Activated CD4-positive, alpha-beta T cell treated with anti-CD3 and anti-CD28 coated beads, Interleukin-2, amount 50 U/mL, for 24 hours (primary cell): ENCODE data around the gene SPTSSB.

Experiments
- DNase-seq, 2 donors: peaks; one replicate each; pipeline ENCODE4 v3.0.0-alpha.2; 2020; ENCODE audit warnings: low read depth in 1 of 2, low spot score in 1 of 2

SPTSSB gene, protein sequence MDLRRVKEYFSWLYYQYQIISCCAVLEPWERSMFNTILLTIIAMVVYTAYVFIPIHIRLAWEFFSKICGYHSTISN

DNA sequence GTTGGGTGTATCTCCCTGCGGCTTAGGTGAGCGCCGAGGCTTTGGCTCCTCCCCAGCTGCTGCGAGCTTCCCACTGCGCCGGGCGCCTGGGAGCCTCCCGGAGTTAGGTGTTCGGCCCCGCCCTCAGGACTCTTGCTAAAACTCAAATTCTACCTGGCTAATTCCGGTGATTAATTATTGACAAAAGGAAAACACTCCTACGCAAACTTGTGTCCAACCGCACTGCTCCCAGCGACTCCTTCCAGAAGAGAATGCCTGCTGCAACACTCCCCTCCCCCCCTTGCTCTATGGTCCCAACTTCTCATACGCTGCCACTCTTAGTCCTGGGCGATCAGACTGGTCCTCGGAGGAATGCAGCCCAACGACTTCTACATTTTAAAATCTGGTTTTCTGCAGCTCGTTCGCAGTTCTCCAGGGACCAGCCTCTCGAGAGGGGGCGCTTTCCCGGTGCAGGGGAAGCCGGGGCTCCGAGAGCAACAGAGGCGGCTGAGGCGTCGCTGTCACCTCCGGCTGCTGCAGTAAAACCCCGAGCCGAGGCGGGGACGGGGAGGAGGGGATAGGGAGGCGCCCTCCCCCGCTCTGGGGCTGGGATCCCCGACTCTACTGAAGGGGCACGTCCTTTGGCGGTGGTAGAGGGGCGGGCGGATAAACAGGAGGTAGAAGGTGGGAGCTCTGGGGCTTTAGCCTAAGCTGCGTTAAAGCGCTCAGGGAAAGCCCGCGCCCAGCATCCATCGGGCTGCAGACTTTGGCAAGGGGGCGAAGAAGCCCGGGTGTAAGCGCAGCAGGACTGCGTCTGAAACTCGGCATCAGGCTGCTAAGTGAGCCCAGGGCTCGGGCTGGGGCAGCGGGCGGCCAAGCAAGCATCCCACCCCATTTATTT is at the start of gene SPTSSB:
TSS of gene SPTSSB (minus strand) at position 77 of the 880 bp plus-strand sequence. CDS start 25,194 bp downstream, outside the sequence.
- DNase-seq = peak; percentile 14 to 33

DNA sequence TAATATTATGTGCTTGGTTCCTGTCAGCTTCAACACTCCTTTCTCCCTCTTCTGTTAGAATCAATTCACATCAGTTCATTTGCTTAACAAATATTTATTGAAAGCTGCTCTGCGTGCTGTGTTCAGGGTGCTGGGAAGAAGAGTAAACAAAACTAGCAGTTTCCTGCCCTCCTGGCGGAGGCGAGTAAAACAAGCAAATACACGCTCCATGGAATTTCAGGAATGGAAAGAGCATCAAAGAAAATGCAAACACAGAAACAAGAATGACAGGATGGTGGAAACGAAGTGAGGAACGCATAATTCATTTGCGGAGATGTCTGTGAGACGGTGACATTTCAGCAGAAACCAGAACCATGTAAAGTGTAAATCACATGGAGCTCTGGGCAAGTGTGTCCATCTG is 49.4 kb upstream of the SPTSSB start:
- DNase-seq = no peak

DNA sequence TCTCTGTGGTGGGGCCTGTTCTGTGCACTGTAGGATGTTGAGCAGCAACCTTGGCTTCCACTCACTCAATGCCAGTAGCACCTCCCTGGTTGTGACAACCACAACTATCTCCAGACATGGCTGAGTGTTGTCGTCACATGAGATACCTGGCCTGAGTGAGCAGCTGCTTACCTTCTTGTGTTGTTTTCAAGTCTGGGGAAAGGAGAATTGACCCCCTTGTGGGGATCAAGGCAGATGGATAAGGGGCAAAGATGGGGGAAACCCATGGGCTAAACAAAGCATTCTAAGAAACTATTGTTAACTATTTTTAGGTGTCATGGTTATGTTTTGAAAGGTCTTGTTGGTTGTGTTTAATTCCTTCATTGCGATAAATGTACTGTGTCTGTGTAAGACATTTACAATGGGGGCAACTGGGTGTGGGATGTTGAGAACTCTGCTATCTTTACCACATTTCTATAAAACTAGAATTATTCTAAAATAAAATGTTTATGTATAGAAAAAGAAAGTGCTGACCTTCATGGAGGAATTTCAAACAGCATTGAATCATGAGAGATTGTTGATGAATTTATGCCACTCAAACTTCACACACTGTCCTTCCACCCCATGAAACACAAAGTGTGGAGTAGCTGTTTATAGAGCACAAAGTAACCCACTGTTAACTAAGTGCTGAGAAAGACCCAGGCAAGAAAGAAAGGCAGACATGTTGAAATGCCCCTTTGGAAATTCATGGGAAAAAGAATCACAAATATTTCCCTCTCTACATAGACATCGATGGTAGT is 48.4 kb upstream of the SPTSSB start:
- DNase-seq = no peak

DNA sequence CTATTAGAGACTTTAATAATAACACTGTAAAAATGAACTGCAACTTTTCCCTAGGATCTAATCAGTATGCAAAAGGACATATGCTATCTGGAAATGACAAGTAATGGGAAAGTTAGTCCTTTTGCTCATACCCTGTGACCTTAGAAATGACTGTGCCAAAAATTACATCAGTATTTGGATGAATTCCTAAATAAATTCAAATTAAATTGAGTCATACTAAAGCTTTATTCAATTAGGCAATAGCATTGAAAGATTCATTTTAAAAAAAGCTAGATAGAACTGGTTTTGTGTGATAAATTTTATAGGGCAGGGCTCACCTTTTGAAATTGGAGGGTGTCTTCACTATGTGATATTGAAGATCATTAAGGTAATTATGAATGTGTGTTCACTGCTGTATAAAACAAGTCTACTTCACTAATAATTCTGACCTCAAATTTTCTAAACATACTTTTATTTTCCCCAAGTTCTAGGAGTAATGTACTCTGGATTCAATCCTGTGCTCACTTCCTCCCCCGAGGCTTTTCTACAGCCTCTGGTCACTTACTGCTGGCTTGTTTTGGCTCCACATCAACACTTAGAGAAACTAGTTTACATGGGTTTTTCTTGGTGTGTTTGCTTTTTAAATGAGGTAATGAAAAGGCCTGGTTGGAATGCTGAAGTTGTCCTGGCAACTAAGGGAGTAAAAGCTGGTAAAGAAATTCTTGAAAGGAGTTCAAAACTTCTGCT is 44.4 kb upstream of the SPTSSB start:
- no peak for DNase-seq

DNA sequence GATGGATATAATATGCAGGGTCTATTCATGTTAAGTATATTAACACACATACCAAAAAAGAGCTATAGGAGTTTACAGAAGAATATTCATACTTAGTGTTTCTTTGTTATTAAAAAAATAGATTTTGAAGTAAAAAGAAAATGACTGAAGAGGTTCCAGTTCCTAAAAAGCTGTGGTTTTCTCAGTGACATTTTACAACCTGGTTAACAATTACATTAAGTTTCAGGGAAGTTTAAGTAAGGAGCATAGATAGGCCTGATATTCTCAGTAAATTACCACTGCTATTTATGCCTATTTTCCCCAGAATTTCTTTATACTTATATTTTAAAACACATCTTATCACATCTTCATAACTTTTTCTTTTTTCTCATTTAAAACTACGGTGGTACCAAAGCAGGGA is 43.6 kb upstream of the SPTSSB start:
- DNase-seq = no peak

DNA sequence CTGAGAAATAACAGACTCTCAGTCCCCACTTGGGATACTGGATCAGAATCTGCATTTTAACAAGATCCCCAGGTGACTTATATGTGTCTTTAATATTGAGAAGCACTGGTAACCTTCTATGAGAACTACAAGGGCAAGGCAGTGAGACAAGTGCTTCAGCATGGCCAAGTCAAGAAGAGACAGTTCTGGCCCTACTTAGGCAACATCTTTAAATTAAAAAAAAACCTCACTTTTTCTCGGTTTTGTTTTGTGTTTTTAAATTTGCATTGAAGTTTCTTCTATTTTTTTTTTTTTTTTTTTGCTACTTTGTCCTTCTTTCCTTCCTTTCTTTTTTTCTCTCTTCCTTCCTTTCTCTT is 42.5 kb upstream of the SPTSSB start:
- no peak for DNase-seq

DNA sequence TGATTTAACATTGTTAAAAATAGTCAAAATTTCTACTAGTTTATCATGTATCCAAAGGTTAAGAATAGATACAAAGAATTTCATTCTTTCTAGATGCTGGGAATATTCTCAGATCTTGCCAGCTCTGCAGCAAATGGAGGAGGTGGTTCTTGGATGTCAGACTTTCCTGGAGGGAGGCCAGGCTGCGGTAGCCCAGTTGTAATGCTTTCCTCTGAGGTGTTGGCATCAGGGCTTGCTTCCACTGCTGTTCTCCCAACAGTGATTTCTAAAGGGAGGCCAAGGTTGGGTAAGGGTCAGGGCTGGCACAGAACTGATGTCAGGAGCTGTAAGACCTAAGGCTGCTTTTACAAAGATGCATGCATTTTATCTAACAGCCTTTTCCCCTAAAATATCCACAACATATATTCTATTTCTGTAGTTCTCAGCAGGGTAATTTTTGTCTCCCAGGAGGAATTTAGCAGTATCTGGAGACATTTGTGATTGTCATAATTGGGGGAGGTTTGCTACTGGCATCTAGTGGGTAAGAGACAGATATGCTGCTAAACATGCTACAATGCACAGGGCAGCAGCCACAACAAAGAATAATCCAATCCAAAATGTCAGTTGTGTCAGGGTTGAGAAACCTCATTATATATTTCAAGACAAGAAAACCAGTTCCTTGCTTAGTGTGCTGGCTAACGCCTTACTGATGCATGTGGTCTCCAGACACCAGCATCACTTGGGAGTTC is 42.0 kb upstream of the SPTSSB start:
- DNase-seq = no peak

DNA sequence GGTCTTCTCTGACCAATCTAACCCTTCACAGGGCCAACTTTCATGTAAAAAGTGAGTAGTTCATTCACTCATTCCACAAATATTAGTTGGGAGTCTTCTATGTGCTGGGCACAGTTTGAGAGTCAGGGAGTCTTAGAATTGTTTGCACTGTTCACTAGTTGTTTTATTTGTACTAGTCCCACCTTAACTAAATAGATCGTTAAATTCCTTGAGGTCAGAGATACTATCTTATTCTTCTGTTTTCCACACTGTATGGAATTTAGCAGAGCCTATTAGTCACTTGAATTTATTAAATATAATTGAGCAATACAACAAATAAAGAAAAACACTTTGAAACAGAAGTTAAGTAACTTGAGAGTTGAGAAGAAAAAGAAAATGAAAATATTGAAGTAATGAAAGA is 40.8 kb upstream of the SPTSSB start:
- DNase-seq = no peak

DNA sequence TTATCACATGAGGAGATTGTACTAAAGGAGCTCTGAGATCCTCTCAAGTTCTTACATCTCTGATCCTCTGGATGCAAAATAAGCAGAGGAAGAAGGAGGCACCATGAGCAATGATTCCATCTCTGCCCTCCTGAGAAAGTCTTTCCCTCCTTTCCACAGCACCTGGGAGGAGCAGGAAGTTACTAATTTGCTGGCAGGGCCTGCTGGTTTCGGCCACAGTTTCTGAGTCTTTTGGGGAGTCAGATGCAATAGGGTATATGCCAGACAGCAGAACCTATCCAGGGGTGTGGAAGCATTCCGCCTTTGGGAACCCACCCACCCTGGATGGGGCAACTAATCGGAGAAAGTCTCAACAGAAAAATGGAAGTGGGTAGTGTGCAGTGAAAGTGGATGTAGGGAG is 38.5 kb upstream of the SPTSSB start:
- DNase-seq = no peak

DNA sequence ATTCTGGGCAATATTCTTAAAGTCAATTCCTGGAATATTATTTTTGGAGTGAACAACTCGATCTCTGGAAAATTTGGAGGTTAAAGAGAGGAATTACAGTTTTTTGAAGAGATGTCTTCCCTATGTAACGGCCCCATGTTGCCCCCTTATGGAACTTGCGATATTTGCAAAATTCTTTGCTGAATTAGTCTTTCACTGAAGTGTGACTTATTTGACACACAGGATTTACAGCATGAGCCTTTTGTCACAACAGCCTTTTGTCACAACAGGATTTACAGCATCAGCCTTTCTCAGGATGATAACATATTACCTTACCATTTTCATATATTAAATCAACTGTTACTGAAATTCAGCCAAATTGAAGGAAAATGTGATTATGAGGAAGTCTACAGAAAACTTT is 37.8 kb upstream of the SPTSSB start:
- peak in 1 of 2 donors; percentile 21 for DNase-seq

DNA sequence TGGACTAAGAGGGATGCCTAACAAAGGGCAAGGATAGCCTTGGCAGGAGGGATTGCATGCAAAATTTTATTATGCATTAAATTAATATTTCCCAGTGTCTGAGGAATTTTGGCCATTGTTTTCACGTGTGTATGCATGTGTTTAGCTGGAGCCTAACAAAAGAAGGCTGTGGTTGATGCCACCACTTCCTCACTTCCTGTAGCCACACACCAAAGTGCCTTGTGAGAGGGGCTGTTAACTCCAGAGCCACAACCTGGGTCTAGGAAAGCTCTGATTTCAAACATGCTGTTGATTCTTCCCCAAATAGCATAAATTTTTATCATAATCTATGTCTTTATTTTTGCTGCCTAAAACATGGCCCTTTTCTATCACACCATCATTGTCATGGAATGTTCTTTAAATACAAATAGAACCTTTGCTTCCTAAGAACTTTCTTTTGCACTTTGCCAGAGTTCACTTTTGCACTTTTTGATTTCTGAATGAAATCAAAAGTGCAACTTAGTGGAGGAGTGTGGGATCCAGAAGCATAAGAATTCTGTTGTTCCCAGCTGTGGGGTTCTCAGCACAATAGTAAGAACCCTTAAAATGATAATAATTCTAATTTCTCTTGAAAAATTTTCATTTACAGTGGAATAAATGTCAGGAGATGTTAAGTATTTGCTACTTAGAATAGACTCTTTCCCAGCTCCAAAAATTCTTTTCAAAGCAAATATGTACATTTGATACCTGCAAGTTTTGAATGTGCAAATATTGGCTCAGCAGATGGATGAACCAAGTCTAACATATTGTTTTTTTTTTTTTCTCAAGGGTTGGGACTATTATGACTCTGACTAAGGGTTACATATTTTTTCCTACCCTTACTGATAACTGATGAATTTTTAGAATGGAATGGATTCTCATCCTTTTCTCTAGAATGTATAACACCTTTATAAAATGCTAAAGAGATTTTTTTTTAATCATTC is 35.6 kb upstream of the SPTSSB start:
- DNase-seq = no peak

DNA sequence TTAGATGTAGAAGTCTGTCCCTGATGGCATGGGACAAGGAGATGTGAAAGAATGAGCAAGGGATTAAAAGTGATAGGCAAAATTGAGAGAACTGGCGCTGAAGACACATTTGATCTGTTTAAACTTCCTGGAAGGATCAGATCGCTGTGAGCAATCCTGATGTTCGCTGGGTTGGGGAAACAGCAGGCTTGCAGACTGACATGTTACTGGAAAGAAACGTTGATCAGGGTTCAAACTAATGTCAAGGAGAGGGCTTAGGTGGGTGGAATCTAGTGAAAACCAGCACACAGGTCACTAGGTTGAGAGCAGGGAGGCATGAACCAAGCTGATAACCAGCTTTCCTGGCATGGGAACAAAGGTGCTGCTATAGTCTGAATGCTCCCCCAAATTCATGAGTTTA is 34.5 kb upstream of the SPTSSB start:
- DNase-seq = no peak

DNA sequence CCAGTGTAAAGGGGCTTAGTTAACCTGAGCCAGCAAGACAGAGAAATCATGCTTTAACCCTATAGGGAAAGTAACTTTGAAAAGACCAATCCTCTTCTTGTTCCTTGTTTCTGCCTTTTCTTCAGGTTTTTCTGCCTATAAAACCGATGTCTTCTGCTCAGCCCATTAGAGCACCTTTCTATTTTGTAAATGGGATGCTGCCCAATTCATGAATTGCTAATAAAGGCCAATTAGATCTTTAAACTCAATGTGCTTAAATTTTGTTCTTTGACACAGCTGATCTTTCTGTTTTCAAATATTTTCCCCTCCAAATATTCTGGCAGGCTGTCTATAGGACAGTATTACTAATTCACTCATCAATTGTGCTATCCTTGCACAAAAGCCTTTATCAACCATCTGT is 33.8 kb upstream of the SPTSSB start:
- DNase-seq = no peak

DNA sequence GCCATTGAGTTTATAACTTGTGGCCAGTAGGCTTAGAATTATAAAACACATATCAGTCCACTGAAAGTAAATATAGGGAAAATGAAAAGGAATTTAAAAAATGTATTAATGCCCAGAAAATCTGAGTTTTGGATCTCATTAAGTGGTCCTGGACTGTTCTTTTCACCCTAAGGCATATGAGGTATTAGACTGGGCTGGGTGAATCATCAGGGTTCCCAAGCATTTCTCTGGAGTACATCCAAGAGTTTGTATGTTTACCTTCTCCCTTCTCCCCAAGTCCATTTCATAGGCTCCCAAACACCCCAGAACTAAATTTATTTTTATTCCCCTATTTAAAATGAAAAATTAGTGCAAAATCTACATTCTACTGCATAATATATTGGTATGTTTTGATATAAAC is 31.9 kb upstream of the SPTSSB start:
- DNase-seq = no peak

DNA sequence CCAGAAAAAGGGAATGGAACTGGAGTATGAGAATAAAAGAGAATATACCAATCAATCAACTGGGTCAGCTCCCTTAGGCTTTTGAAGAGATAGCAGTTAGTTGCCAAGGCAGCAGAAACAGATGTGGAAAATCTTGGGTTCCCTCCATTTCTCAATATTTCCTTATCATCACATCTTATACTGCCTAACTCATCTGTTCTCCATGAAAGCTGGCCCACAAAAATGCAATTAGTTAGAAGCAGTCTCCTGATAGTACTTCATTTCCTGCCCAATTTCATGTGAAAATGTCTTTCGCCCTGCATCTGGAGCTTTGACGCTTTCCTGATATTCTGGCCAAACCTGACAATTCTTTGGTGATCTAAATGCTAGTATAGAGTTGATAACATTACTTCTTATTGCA is 30.1 kb upstream of the SPTSSB start:
- DNase-seq = no peak

DNA sequence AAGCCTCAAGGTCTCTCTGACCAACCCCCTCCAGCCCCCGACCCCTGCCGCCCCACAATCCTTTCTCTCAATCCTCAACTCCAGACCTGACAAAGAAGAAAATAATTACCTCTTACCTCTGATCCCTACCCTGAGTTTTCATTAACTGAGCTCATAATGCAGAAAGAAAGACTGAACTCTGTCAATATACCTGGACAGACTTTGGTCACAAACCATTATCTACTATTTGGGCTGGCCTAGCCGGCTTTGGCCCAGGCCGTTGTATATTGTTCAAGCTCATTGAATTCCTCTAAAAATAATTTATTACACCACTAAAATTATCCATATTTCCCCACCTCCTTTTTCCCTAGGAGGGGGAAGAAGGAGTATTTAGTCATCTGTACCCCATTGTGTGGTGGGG is 29.3 kb upstream of the SPTSSB start:
- no peak for DNase-seq

DNA sequence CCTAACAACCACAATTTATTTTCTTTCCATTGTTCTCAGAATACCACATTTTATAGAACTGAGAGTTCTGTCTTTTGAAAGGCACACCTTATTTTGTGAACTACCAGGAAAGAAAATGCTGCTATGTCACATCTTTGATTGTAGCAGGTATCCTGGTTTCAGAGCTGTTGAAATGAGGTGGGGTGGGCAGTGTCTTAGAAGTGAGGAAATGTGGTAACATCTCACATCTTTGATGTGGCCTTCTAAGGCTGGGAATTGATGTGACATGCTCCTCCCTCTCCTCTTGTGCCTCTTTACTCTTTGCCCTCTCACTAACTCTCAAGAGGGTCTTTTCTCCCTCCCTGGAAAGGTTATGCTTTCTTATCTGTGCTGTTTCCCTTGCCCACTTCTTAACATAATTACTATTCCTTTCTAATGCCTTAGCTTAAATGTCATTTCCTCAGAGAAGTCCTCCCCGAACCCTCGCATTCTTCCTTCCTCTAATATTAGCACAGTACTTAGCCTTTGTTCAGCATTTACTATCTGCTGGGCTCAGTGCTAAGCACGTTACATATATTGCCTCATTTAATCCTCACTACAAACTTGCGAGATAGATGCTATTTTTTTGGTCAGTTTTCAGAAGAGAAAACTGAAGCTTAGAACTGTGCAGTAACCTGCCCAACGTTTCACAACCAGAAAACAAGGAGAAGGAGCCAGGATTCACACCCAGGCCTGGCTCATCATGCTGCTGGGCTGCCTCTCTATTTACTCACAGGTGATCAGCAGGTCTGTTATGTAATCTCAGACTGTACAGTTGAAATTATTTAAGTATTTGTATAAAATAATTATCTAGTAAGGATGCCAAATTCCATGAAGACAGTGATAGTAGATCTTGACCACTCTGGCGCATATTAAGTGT is 24.0 kb upstream of the SPTSSB start:
- no peak for DNase-seq

DNA sequence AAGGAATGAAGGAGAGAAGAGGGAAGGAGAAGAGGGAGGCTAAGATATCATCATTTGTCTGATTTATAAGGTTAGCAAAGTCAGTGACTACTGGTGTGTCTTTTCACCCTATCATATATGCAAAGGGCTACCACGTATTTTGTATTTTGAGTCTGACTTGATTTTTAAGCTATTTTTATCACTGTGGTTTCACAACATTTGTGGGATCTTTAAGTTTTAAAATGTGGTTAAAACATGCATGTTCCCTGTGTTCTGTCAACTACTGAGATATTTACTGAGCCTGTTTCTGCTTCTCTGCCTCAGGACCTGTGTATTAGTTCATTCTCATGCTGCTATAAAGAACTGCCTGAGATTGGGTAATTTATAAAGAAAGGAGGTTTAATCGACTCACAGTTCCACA is 22.5 kb upstream of the SPTSSB start:
- no peak for DNase-seq

DNA sequence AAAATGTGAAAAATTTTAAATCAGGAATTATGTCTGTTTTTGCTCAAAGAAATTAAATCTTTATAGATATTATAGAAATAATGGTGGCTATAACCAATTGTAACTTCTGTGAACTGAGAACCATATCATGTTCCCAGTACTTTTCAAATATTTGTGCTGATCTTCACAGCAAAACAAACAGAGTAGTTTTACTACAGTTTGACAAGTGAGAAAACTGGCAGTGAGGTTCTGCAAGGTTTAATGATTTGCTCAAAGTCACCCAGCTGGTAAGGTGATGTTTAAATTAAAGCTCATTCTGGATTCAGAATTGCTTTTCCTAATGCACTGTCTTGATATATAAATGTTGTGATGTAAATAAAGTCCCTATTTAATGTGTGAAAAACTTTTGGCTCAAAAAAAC is 22.0 kb upstream of the SPTSSB start:
- no peak for DNase-seq
